ENCODE results near the gene NOG.
A peak's percentile ranks its signal among the peaks of the same experiment; 100 is the strongest.

NOG gene

GRCh38 chr17:56593646-56594319, at the start of gene NOG:
NOG (plus strand) TSS chr17:56593699; CDS start chr17:56594224, 525 bp downstream.
- peak within 1 kb of the TSS; percentile 70 for H3K4me3 Mint-ChIP-seq
- no peaks in the 10 kb centered on the region for H3K36me3 Mint-ChIP-seq (ENCODE audit: low read depth)
- peak; percentile 74 for DNase-seq
- peaks cover 66% of the 10 kb centered on the region for H3K27me3 Mint-ChIP-seq
- no peaks in the 10 kb centered on the region for H3K9me3 Mint-ChIP-seq
- H3K4me1 Mint-ChIP-seq (ENCODE audit: low read depth), result peaks cover 37% of the 10 kb centered on the region
- no peak within 1 kb of the TSS for H3K27ac Mint-ChIP-seq

GRCh38 chr17:56545106-56545505, 48.4 kb upstream of the NOG start:
- Mint-ChIP-seq H3K4me1 (ENCODE audit: low read depth) (no peaks in the 10 kb centered on the region), H3K9me3 (no peaks in the 10 kb centered on the region), H3K4me3 (no peak overlapping the region), H3K27me3 (peaks cover 39% of the 10 kb centered on the region), H3K36me3 (ENCODE audit: low read depth) (no peaks in the 10 kb centered on the region), H3K27ac (no peak overlapping the region)
- DNase-seq, result no peak

- no peaks in the 10 kb centered on the region for H3K36me3 Mint-ChIP-seq (ENCODE audit: low read depth)
These were observed 47.6 kb upstream of the NOG start for GRCh38 chr17:56545930-56546329.

GRCh38 chr17:56548661-56549060, 44.8 kb upstream of the NOG start:
- no peak for DNase-seq
- Mint-ChIP-seq H3K4me1 (ENCODE audit: low read depth) (no peaks in the 10 kb centered on the region), H3K27ac (no peak overlapping the region), H3K36me3 (ENCODE audit: low read depth) (no peaks in the 10 kb centered on the region), H3K9me3 (peaks cover 4% of the 10 kb centered on the region), H3K4me3 (no peak overlapping the region), H3K27me3 (peaks cover 39% of the 10 kb centered on the region)

More at GRCh38 chr17:56545930-56546329, 47.6 kb upstream of the NOG start:
- H3K27ac Mint-ChIP-seq, result no peak overlapping the region
- H3K27me3 Mint-ChIP-seq, result peaks cover 39% of the 10 kb centered on the region
- H3K9me3 Mint-ChIP-seq, result no peaks in the 10 kb centered on the region
- no peak for DNase-seq
- no peak overlapping the region for H3K4me3 Mint-ChIP-seq
- H3K4me1 Mint-ChIP-seq (ENCODE audit: low read depth), result no peaks in the 10 kb centered on the region

DNA sequence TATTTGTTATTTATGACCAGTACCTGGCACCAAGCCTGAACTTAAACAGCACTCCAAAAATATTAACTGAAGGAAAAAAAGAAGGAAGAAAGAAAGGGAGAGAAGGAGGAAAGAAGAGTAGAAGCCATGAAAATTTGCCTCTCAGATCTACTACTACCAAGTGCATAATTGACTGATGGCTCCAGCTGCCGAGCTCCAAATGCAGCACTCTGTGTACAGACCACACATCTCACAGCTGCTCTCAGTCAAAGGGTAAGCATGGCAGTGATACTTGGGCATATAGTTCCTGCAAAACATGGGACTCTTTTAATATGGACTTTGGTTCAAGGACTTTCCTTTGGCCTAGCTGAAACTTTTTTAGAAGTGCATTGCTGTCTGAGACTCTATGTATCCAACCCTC, 44.0 kb upstream of the NOG start:
- Mint-ChIP-seq H3K36me3 (ENCODE audit: low read depth) (no peaks in the 10 kb centered on the region), H3K27me3 (peaks cover 34% of the 10 kb centered on the region), H3K4me1 (ENCODE audit: low read depth) (no peaks in the 10 kb centered on the region), H3K4me3 (no peak overlapping the region), H3K27ac (no peak overlapping the region), H3K9me3 (peaks cover 4% of the 10 kb centered on the region)
- no peak for DNase-seq

- DNase-seq, result no peak
- peaks cover 15% of the 10 kb centered on the region for H3K27me3 Mint-ChIP-seq
- H3K27ac Mint-ChIP-seq, result no peak overlapping the region
- H3K4me3 Mint-ChIP-seq, result no peak overlapping the region
- H3K4me1 Mint-ChIP-seq (ENCODE audit: low read depth), result no peaks in the 10 kb centered on the region
- no peaks in the 10 kb centered on the region for H3K36me3 Mint-ChIP-seq (ENCODE audit: low read depth)
- H3K9me3 Mint-ChIP-seq, result no peaks in the 10 kb centered on the region
These were observed 35.8 kb upstream of the NOG start for GRCh38 chr17:56557682-56558081.

DNA sequence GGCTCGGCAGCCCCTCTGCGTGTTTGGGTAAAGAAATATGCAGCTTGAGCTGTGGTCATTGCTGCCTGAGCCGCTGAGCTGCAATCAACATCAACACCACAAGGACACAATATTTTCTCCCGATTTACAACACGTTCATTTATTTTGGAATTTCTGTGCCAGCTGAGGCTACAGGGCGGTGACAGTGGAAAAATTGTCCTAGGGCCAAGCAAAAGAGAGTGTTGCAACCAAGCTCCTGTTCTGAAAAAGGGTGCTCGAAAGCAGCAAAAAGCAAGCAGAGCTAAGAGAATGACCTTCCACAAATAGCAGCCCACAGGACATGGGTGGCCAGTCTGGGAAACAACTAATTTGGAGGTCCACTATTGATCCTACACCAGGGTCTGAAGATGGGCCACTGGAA, 35.4 kb upstream of the NOG start:
- Mint-ChIP-seq H3K4me3 (no peak overlapping the region), H3K36me3 (ENCODE audit: low read depth) (no peaks in the 10 kb centered on the region), H3K27me3 (peaks cover 15% of the 10 kb centered on the region), H3K27ac (no peak overlapping the region), H3K4me1 (ENCODE audit: low read depth) (no peaks in the 10 kb centered on the region), H3K9me3 (no peaks in the 10 kb centered on the region)
- no peak for DNase-seq

DNA sequence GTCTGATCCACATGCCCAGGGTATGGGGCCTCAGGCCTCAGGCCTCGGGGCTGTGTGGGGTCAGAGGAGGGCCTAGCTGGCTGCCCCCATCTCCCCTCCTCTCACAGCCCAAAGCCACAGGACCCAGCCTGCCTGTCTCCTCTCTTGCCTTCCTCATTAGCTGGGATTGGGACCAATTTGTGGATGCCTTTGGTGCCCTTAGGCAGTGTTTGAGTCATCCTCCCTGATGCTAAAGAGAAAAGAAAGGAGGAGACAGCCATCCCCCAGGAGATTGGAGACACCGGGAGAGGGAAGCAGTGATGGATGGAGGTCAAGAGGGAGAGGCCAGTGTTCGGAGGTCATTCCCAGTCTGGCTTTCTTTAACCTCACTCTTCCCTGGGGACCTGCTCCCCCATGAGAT, 23.3 kb upstream of the NOG start:
- Mint-ChIP-seq H3K27me3 (peaks cover 14% of the 10 kb centered on the region), H3K4me3 (no peak overlapping the region), H3K36me3 (ENCODE audit: low read depth) (no peaks in the 10 kb centered on the region), H3K9me3 (no peaks in the 10 kb centered on the region), H3K27ac (no peak overlapping the region), H3K4me1 (ENCODE audit: low read depth) (no peaks in the 10 kb centered on the region)
- no peak for DNase-seq

GRCh38 chr17:56571456-56571855, 22.0 kb upstream of the NOG start:
- no peaks in the 10 kb centered on the region for H3K9me3 Mint-ChIP-seq
- H3K27ac Mint-ChIP-seq, result no peak overlapping the region
- no peak overlapping the region for H3K4me3 Mint-ChIP-seq
- H3K36me3 Mint-ChIP-seq (ENCODE audit: low read depth), result no peaks in the 10 kb centered on the region
- no peaks in the 10 kb centered on the region for H3K4me1 Mint-ChIP-seq (ENCODE audit: low read depth)
- no peak for DNase-seq
- H3K27me3 Mint-ChIP-seq, result peaks cover 17% of the 10 kb centered on the region

DNA sequence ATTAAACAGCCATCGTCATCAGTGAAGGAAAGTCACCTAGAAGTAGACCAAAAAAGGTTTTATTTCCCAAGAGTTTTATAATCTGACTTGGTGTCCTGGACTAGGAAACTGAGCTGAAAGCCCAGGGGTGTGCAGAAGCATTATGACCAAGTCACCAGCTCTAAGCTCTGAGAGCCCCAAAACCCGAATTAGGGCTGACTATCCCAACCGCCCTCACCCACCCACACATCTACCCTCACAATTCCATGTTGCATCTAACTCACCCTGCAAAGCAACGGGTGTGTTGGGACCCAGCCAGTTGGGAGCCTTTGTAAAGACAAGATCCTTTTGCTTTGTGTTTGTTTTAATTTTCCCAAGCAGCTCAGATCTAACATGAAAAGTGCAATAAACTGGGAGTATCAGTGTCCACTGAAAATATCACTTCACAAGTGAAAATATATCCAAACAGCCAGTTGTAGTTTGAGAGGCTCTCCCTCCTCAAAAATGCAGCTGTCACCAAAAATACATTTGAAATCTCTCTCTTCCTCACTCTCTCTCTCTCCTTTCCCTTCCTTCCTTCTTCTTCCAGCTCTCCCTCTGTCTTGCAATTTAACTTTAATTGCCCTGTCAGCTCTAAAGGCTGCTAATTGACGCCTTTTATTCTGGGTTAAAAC, 16.2 kb upstream of the NOG start:
- no peaks in the 10 kb centered on the region for H3K4me1 Mint-ChIP-seq (ENCODE audit: low read depth)
- H3K9me3 Mint-ChIP-seq, result peaks cover 5% of the 10 kb centered on the region
- H3K4me3 Mint-ChIP-seq, result no peak overlapping the region
- H3K27ac Mint-ChIP-seq, result no peak overlapping the region
- no peak for DNase-seq
- peaks cover 32% of the 10 kb centered on the region for H3K27me3 Mint-ChIP-seq
- no peaks in the 10 kb centered on the region for H3K36me3 Mint-ChIP-seq (ENCODE audit: low read depth)

DNA sequence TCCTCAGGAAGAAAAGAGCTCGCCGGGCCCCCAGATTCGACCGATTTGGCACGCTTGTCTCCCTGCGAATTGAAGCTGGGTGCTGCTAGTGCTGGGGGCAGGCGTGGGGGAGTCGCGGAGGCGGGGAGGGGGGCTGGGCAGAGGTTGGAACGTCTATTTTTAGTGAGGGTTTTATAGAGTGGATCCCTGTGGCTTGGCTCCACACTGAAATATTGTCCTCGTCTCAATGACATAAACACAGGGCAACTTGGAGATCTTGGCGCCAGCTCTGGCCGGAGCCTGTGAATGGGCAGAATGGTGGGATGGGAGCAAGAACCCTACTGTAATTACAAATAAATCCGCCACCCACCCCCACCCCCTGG, 15.7 kb upstream of the NOG start:
- Mint-ChIP-seq H3K36me3 (ENCODE audit: low read depth) (no peaks in the 10 kb centered on the region), H3K27me3 (peaks cover 34% of the 10 kb centered on the region), H3K4me1 (ENCODE audit: low read depth) (no peaks in the 10 kb centered on the region), H3K4me3 (no peak overlapping the region), H3K9me3 (peaks cover 5% of the 10 kb centered on the region), H3K27ac (no peak overlapping the region)
- DNase-seq, result no peak

DNA sequence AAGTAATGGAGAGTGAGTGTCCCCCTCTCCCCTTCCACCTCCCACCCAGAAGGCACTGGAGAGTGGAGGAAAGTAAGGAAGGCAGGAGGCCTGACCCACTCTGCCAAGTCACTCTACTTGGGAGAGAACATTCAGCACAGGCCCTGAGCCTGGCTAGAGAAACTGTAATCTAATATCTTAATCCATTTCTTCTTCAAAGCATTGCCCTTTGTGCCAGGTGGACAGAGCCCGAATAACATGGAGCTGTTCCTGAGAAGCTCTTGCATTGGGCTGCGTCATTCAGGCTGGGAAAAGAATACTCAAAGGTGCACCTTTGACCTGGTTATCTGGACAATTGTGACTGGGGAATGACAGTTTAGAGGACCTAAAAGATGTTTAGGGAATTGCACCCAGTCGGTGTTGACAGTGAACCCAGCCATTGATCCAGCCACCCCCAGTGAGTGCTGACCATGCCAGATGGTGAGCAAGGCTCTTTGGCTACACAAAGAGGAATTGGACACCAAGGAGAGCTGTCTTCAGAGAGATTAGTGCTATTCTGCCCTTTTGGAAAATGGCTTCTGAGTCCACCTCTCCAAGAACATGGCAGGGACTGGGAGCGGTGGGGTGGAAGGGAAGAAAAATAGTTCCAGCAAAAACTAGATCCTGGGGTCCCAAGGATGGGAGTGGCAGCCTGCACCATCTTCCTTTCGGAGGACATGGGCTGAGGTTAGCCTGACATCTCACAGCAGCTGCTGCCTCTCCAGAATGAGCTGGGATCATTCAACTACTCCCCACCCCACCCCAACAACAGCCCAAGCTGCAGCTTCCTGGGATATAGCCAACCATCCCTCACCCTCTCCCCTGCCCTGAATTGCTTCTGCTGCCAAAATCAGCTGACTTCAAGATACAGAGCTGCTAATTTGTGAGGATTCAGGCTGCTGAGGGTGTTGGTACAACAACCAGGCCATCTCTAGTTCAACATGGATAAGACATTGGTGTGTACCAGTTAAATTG, 11.6 kb upstream of the NOG start:
- Mint-ChIP-seq H3K36me3 (ENCODE audit: low read depth) (no peaks in the 10 kb centered on the region), H3K27me3 (peaks cover 28% of the 10 kb centered on the region), H3K27ac (no peak overlapping the region), H3K9me3 (peaks cover 5% of the 10 kb centered on the region), H3K4me1 (ENCODE audit: low read depth) (no peaks in the 10 kb centered on the region), H3K4me3 (no peak overlapping the region)
- DNase-seq, result no peak

DNA sequence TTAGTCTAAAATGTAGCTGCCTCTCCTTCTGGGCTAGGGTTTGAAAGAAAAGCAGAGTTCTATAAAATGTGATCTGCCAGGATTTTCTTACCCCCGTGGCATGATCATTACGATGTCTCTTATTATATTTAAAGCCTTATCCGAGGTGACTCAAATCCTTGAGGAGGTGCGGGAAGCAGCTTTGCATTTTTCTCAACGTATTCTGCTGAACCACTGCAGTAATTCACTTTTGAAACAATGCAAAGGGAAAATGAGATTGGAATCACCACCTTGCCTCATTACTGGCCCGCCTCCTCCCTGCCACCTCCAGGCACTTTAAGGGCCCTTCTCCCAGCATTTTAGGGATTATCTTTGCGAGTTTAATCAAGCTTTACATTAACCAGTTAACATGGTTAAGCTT, 9.7 kb upstream of the NOG start:
- H3K4me3 Mint-ChIP-seq, result no peak overlapping the region
- no peak overlapping the region for H3K27ac Mint-ChIP-seq

GRCh38 chr17:56587298-56587697, 6.2 kb upstream of the NOG start:
- H3K4me1 Mint-ChIP-seq (ENCODE audit: low read depth), result peaks cover under 1% of the 10 kb centered on the region
- no peaks in the 10 kb centered on the region for H3K9me3 Mint-ChIP-seq
- DNase-seq, result no peak
- H3K36me3 Mint-ChIP-seq (ENCODE audit: low read depth), result no peaks in the 10 kb centered on the region
- no peak overlapping the region for H3K27ac Mint-ChIP-seq
- no peak overlapping the region for H3K4me3 Mint-ChIP-seq
- peaks cover 43% of the 10 kb centered on the region for H3K27me3 Mint-ChIP-seq

More for the DNA sequence above, 9.7 kb upstream of the NOG start:
- H3K36me3 Mint-ChIP-seq (ENCODE audit: low read depth), result no peaks in the 10 kb centered on the region
- H3K9me3 Mint-ChIP-seq, result peaks cover 5% of the 10 kb centered on the region
- H3K27me3 Mint-ChIP-seq, result peaks cover 23% of the 10 kb centered on the region
- no peak for DNase-seq
- H3K4me1 Mint-ChIP-seq (ENCODE audit: low read depth), result no peaks in the 10 kb centered on the region

All from activated T-cell treated with anti-CD3 and anti-CD28 coated beads, Interleukin-2, amount 50 U/mL, for 24 hours (primary cell).